Effector memory CD4-positive, alpha-beta T cell (primary cell): ENCODE results near the gene MARK4.

Source experiments
- DNase-seq, 3 donors: peaks; one replicate each; pipeline ENCODE4 v3.0.0-alpha.2; 2020
- H3K27ac ChIP-seq: 2 replicates; pipeline ENCODE4 v1.7.0; 2013; ENCODE audit warnings: mild to moderate bottlenecking, low read length, moderate library complexity; ENCODE audit not compliant: insufficient read depth, poor library complexity, severe bottlenecking
- H3K27me3 ChIP-seq: replicated peaks from 2 replicates; pipeline ENCODE4 v1.7.0; 2013; ENCODE audit warnings: mild to moderate bottlenecking, low read length; ENCODE audit not compliant: insufficient read depth, control insufficient read depth, poor library complexity, severe bottlenecking
- H3K36me3 ChIP-seq: 2 replicates; pipeline ENCODE4 v1.7.0; 2013; ENCODE audit warnings: mild to moderate bottlenecking, low read length, moderate library complexity; ENCODE audit not compliant: control insufficient read depth, insufficient read depth
- H3K4me1 ChIP-seq: 2 replicates; pipeline ENCODE4 v1.7.0; 2013; ENCODE audit warnings: low read length, mild to moderate bottlenecking; ENCODE audit not compliant: control insufficient read depth, insufficient read depth, poor library complexity, severe bottlenecking
- H3K4me3 ChIP-seq: 2 replicates; pipeline ENCODE4 v1.7.0; 2013; ENCODE audit warnings: low read length, low read depth, mild to moderate bottlenecking; ENCODE audit not compliant: insufficient read depth, poor library complexity, severe bottlenecking
- H3K9me3 ChIP-seq: 2 replicates; pipeline ENCODE4 v1.7.0; 2013; ENCODE audit warnings: mild to moderate bottlenecking, low read length, moderate library complexity; ENCODE audit not compliant: control insufficient read depth

MARK4 gene

DNA sequence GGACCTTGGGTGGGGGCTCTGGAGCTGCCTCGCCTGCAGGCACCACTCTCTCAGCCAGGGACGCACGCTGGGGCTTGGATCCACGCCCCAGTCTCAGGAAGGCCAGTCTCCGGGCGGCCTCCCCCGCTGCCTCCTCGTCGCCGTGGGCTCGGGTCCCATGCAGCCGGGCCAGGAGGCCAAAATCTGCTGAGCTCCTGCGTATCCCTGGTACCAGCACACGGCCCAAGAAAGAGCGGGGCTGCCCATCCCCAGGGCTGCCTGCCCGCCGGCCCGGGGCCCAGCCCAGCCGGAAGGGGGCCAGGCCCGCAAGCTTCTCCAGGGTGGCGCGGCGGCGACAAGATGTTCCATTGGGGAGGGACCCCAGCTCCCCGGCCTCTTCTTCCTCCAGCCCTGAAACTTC is 12.5 kb upstream of the MARK4 start:
- H3K4me1 ChIP-seq: no peaks in the 10 kb centered on the region
- H3K27me3 ChIP-seq: peaks cover 5% of the 10 kb centered on the region
- DNase-seq: no peak
- H3K27ac ChIP-seq: no peak overlapping the region
- H3K9me3 ChIP-seq: no peaks in the 10 kb centered on the region
- H3K36me3 ChIP-seq: no peaks in the 10 kb centered on the region
- H3K4me3 ChIP-seq: no peak overlapping the region

DNA sequence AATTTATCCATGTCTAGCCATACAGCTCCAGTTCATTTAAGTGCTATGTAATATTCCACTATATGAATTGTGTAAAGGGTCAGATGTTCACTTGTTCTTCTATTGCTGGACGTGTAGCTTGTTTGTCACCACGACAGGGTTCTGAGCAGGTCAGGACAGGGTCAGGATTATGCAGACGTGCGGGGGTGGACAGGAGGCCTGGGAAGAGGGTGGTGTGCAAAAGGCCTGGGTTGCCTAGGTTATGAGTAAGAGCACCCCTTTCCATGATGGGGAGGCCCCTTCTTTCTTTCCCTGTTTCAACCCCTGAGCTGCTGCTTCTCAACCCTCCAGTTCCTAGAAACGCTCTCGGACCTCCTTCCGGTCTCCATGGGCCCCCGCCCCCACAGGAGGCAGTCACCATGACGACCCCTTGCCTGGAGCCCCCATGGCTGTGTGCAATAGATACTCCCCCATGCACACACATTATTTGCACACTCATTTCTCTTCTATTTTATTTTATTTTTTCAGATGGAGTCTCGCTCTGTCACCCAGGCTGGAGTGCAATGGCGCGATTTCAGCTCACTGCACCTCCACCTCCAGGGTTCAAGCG is 7.8 kb upstream of the MARK4 start:
- no peaks in the 10 kb centered on the region for H3K4me1 ChIP-seq
- DNase-seq: no peak
- H3K27ac ChIP-seq: no peak overlapping the region
- H3K36me3 ChIP-seq: no peaks in the 10 kb centered on the region
- no peaks in the 10 kb centered on the region for H3K9me3 ChIP-seq
- no peaks in the 10 kb centered on the region for H3K27me3 ChIP-seq
- no peak overlapping the region for H3K4me3 ChIP-seq

DNA sequence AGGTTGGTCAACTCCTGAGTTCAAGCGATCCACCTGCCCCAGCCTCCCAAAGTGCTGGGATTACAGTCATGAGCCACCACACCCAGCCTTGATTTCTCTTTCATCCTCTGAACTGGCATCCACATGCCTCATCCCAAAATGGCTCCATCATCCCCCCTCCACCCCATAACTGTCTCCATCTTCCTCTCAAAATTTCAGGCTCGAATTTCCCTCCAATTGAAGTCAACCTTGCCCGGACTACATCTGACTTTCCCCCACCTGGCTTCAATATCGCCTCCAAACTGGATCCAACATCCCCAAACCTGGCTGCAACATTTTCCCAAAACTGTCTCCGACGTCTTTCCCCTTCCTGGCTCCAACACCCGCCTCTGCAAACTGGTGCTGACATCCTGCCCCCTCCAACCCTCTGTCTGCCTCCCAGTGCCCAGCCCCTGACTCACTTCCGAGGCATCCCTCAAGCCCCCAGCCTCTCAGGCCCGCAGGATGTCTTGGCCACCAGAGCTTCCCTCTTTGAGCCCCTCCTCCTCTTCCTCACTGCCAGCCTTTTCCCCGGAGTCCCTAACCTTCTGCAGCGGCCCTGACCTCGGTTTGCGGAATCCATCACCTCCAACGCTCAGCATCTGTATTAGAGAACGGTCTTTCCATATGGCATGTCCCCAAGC is 6.8 kb upstream of the MARK4 start:
- no peak overlapping the region for H3K4me3 ChIP-seq
- no peak for DNase-seq
- H3K4me1 ChIP-seq: no peaks in the 10 kb centered on the region
- H3K27me3 ChIP-seq: no peaks in the 10 kb centered on the region
- H3K27ac ChIP-seq: no peak overlapping the region
- H3K9me3 ChIP-seq: no peaks in the 10 kb centered on the region
- no peaks in the 10 kb centered on the region for H3K36me3 ChIP-seq

- H3K27me3 ChIP-seq: no peaks in the 10 kb centered on the region
- H3K4me1 ChIP-seq: no peaks in the 10 kb centered on the region
- H3K4me3 ChIP-seq: no peak within 1 kb of the TSS
- no peaks in the 10 kb centered on the region for H3K9me3 ChIP-seq
- no peaks in the 10 kb centered on the region for H3K36me3 ChIP-seq
- H3K27ac ChIP-seq: no peak within 1 kb of the TSS
- no peak for DNase-seq
Measured at GRCh38 chr19:45245334-45245787, 5.7 kb upstream of the MARK4 start, which contains the start of gene EXOC3L2. Gene EXOC3L2, minus strand, starts transcription at chr19:45245407. Its CDS starts 6,362 bp downstream, at chr19:45239045.

DNA sequence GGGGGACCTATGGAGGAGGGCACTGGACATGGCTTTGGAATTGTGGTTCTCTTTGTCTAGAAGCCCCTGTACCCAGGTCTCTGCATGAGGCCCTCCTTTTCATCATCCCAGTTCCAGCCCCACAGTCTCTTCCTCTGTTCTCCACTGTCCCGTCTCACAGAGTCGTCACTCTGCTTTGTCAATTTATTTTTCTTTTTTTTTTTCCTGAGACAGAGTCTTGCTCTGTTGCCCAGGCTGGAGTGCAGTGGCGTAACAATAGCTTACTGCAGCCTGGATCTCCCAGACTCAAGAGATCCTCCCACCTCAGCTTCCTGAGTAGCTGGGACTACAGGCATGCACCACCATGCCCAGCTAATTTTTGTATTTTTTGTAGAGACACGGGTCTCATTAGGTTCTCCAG is 5.2 kb upstream of the MARK4 start:
- Histone ChIP-seq H3K36me3 (no peaks in the 10 kb centered on the region), H3K27ac (no peak overlapping the region), H3K9me3 (no peaks in the 10 kb centered on the region), H3K4me3 (no peak overlapping the region), H3K27me3 (no peaks in the 10 kb centered on the region), H3K4me1 (peaks cover 5% of the 10 kb centered on the region)
- DNase-seq: no peak

- Histone ChIP-seq H3K27me3 (no peaks in the 10 kb centered on the region), H3K9me3 (no peaks in the 10 kb centered on the region), H3K4me3 (no peak overlapping the region), H3K4me1 (peaks cover 12% of the 10 kb centered on the region), H3K27ac (no peak overlapping the region), H3K36me3 (no peaks in the 10 kb centered on the region)
- no peak for DNase-seq
Measured at GRCh38 chr19:45247136-45247535, 3.9 kb upstream of the MARK4 start.

DNA sequence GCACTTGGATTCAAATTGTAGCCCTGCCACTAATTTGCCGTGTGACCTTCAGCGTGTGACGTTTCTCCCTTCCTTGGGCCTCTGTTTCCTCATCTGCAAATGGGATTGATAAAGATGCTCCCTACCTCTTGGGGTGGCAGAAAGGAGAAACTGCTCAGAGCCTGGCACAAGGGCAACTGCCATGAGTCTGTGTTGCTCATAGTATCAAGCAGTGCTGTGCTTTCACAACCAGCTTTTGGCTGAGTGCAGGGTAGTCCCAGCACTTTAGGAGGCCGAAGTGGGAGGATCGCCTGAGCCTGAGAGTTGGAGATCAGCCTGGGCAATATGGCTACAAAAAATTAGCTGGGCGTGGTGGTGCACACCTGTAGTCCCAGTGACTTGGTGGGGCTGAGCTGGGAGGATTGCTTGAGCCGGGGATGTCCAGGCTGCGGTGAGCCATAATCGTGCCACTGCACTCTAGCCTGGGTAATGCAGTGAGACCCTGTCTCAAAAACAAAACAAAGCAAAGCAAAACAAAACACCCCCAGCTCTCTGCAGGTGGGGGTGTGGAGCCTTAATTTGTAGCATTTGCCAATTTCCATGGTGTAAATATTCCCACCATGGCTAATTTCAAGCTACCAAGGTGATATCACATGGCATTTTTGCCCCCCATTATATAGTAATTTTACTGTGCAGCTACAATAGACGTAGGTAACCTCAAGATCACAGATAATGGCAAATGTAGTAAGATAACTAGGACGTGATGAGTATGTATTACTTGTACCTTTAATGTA is 1.6 kb upstream of the MARK4 start:
- Histone ChIP-seq H3K27ac (no peak overlapping the region), H3K36me3 (no peaks in the 10 kb centered on the region), H3K9me3 (no peaks in the 10 kb centered on the region), H3K4me1 (peaks cover 29% of the 10 kb centered on the region), H3K4me3 (no peak overlapping the region), H3K27me3 (no peaks in the 10 kb centered on the region)
- DNase-seq: no peak

DNA sequence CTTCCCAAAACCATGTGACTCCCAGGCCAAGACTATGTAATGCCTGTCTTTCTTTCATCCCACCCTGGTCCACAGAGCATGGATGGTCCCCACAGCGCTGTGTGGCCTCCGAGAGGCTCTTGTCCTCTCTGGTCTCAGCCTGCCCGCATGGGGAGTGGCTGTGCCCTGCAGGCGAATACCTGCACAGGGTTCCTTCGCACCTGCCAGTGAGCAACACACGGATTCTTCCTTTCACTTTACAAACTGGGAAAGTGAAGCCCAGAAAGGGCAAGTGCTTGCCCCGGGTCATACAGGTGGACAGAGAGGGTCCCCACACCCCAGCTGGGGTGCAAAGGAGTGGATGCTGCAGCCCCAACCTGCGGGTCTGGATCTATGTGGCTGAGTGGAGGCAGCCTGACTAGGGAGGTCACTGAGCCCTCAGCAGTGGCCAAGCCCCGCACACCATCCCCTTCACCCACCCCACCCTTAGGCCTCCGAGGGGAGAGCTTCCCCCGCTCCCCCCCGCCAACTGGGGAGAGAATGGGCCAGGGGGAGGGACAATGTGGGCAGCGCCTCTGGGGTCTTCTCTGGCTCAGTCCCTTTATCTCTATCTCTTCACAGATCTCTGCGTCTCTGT is 747 bp upstream of the MARK4 start:
- no peaks in the 10 kb centered on the region for H3K9me3 ChIP-seq
- no peaks in the 10 kb centered on the region for H3K27me3 ChIP-seq
- peak overlapping the region; percentile 28 for H3K27ac ChIP-seq
- no peaks in the 10 kb centered on the region for H3K36me3 ChIP-seq
- H3K4me3 ChIP-seq: peak overlapping the region; percentile 77
- DNase-seq: no peak
- peaks cover 29% of the 10 kb centered on the region for H3K4me1 ChIP-seq

- Histone ChIP-seq H3K27ac (peak overlapping the region; percentile 32), H3K36me3 (no peaks in the 10 kb centered on the region), H3K4me1 (peaks cover 29% of the 10 kb centered on the region), H3K27me3 (no peaks in the 10 kb centered on the region), H3K4me3 (peak overlapping the region; percentile 79), H3K9me3 (no peaks in the 10 kb centered on the region)
- no peak for DNase-seq
Measured at GRCh38 chr19:45251452-45252354, 632 bp downstream of the MARK4 start.
